GM21381 (cell line): ENCODE measurements around the gene FNDC10.

ENCODE experiments used
- ATAC-seq: cut with Tn5 transposase; IDR thresholded peaks from one replicate; pipeline ENCODE4 v1.9.1; 2021; ENCODE audit warnings: mild to moderate bottlenecking, moderate library complexity; ENCODE audit not compliant: unreplicated experiment

Gene FNDC10

GRCh38 chr1:1550087-1550486 lies 49.8 kb downstream of the FNDC10 start:
- ATAC-seq: no peak

GRCh38 chr1:1548591-1548990 lies 51.3 kb downstream of the FNDC10 start:
- no peak for ATAC-seq
